Measurements from ENCODE around the gene SPINK9.

The SPINK9 gene

GRCh38 chr5:148368299-148368698, 32.9 kb downstream of the SPINK9 start:
- DNase-seq, result no peak

- peak; percentile 30 to 67 (median 51) for DNase-seq
Observed at GRCh38 chr5:148372166-148372725, 36.9 kb downstream of the SPINK9 start.

DNA sequence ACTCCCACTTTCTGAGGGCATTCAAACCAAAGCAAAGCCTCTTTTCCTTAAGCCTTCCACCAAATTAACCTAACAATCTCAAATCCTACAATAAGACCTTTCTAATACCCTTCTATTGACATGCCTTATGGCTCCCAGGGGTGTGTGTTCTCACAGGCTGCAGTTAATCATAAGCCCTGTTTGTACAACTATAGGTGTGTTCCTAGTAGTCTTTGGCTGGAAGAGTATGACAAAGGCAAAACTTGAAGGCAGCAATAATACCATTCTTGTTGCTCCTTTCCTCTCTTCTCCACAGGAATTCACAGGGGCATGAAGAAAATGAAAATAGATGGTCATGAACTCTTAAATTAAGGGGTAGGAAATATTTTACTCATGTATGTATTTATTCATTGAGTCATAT, 37.5 kb downstream of the SPINK9 start:
- no peak for DNase-seq

GRCh38 chr5:148374690-148375360, 39.5 kb downstream of the SPINK9 start:
- DNase-seq, result peak; percentile 58 to 78 (median 69)

DNA sequence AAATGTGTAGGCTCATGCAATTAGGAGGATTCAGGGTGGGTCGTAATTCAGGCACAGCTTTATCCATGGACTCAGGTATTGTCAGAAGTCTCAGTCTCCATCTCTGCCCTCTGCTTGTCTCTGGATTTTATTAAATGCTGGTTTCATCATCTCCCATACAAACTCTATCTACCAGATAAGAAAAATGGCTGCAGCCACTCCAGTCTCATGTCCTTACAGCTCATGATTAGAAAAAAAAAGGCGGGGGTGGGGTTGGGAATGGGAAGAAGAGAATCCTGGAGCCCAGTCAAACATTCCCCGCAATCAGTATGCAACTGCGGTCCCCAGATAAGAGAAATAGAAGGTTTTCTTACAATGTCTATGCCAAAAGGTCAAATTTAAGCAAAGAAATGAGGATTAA, 40.8 kb downstream of the SPINK9 start:
- DNase-seq, result no peak

DNA sequence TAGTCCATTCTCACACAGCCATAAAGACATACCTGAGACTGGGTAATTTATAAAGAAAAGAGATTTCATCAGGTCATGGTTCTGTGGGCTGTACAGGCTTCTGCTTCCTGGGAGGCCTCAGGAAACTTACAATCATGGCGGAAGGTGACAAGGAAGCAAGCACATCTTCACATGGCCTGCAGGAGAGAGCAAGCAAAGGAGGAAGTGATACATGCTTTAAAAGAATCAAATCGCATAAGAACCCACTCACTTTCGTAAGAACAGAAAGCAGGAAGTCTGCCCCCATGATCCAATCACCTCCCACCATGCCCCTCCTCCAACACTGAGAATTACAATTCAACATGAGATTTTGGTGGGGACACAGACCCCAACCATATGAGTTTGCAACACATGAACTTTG, 43.3 kb downstream of the SPINK9 start:
- DNase-seq, result peak in 2 of 4 experiments; percentile 22 to 39

- no peak for DNase-seq
Observed at GRCh38 chr5:148379340-148379739, 44.0 kb downstream of the SPINK9 start.

- DNase-seq, result no peak
Observed at GRCh38 chr5:148381906-148382305, 46.5 kb downstream of the SPINK9 start.

GRCh38 chr5:148382961-148383360, 47.6 kb downstream of the SPINK9 start:
- no peak for DNase-seq

DNA sequence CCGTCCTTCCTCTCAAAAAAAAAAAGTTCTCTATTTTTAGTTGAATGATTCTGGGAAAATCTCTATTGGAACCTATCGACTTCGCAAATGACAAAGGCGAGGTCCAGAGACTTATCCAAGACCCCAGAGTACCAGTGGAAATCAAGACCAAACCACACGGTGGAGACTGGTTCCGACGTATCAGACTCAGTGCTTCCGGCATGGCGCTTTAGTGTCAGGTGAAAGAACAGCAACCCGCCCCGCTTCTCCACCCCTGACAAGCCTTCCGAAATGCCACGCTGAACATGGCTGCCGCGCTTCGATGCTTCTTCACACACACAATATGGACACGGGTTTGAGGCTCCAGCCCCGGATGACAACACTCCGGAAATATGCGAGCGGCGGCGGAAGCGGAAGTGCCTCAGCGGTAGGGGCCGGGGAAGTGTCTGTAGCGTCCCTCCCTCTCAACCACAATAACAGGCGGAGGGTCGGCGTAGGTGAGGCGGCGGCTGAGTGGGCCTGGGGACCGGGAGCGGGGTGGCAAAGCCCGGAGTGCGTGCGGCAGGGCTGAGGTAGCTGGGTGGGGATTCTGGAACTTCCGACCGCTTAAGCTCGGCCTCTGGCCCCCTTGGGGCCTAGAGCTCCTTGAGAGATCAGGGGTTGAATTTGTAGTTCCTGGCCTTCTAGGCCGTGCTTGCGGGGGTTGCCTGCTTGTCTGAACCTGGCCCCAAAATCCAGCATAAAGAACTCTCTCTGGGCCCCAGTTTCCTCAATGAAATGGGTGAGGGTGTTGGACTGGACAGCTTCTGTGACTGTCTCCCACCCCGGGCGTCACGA, 48.4 kb downstream of the SPINK9 start, which contains the start of gene FBXO38:
Gene FBXO38 (plus strand): TSS at position 395 of the 816 bp plus-strand sequence. CDS start 10,819 bp downstream, outside the sequence.
- peak; percentile 96 to 98 (median 98) for DNase-seq

DNA sequence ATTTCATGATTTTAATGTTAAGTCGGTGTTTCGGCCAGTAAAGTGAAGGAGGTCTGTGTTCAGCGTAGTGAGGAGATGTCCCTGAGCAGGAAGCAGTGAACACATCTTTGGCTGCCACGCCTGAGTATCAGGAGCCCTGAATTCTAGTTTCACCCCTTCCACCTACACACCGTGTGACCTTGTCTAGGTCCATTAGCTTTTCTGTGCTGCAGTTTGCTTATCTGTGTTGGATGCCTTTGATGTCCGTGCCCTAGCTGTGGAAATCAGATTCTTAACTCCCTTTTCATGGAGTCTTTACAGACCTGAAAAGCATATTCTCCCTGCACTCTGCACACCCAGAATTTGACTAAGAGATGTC, 49.0 kb downstream of the SPINK9 start:
- peak; percentile 24 to 56 (median 47) for DNase-seq

DNA sequence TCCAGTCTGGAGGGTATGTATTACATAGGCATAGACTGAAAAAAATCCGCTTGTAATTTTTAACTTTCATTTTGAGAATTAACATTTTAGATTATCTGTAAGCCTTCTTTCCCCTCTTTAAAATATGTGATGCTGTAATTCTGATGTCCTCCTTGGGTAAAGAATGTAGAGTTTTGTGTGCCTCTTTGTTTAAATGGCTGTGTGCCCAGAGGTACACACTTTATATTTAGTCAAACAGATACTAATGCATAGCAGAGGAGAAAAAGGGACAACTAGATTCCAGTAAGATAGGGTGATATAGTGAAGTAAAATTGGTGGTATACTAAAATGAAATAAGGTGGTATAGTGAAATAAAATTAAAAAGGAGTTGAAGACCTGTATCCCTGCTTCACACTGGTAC, 49.7 kb downstream of the SPINK9 start:
- no peak for DNase-seq

DNA sequence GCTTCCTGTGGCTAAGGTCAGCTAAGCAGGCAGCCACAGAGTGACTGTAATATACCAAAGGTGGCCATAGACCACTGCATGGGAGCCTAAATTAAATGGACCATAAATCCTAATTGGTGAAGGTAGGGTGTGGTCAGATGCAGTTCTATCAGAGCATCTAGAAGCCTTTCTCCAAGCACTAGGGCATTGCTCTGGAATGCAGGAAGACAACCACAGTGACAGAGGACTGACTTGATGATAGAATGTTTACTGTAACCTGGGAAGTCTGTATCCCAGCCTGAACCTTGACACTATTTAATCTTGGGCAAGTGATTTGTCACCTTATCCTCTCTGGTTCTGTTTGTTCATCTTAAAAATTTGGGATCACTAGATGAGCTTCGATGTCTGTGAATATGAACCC, 50.7 kb downstream of the SPINK9 start:
- DNase-seq, result no peak

DNA sequence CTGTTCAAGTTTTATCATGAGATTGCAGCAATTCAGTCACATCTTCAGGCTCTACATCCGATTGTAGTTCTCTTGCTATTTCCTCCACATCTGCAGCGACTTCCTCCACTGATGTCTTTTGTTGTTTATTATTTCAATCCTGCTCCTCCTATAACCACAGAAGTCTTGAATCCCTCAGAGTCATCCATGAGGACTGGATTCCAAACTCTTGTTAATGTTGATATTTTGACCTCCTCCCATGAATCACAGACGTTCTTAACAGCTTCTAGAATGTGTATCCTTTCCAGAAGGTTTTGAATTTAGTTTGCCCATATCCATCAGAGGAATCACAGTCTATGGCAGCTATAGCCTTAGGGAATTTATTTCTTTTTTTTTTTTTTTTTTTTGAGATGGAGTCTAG, 52.0 kb downstream of the SPINK9 start:
- no peak for DNase-seq

GRCh38 chr5:148388696-148389095, 53.3 kb downstream of the SPINK9 start:
- DNase-seq, result peak in 1 of 4 experiments; percentile 19

All from suppressor macrophage (primary cell).